Glutamatergic neuron (in vitro differentiated cells): ENCODE measurements around the gene HAUS2. TPM values are rescaled to one million over a fixed set of nuclear protein-coding genes. Genes with fewer than 3 reads are reported as not detected.

Source experiments
- DNase-seq: peaks from one replicate; pipeline ENCODE4 v3.0.0; 2022
- H3K27ac Mint-ChIP-seq: one replicate; pipeline ENCODE4 v1.8.0; 2020; ENCODE audit warnings: mild to moderate bottlenecking, mixed read lengths, inconsistent platforms; ENCODE audit not compliant: unreplicated experiment
- H3K27me3 Mint-ChIP-seq: one replicate; pipeline ENCODE4 v1.8.0; 2020; ENCODE audit warnings: mild to moderate bottlenecking, moderate library complexity, mixed read lengths, inconsistent platforms; ENCODE audit not compliant: unreplicated experiment
- H3K36me3 Mint-ChIP-seq: one replicate; pipeline ENCODE4 v1.8.0; 2020; ENCODE audit warnings: mild to moderate bottlenecking, mixed read lengths, inconsistent platforms; ENCODE audit not compliant: unreplicated experiment
- H3K4me1 Mint-ChIP-seq: one replicate; pipeline ENCODE4 v1.8.0; 2020; ENCODE audit warnings: mild to moderate bottlenecking, low read depth, mixed read lengths, inconsistent platforms; ENCODE audit not compliant: unreplicated experiment
- H3K4me3 Mint-ChIP-seq: one replicate; pipeline ENCODE4 v1.8.0; 2020; ENCODE audit warnings: mild to moderate bottlenecking, mixed read lengths, inconsistent platforms; ENCODE audit not compliant: unreplicated experiment
- H3K9me3 Mint-ChIP-seq: one replicate; pipeline ENCODE4 v1.8.0; 2020; ENCODE audit warnings: mild to moderate bottlenecking, moderate library complexity, mixed read lengths, inconsistent platforms; ENCODE audit not compliant: unreplicated experiment
- total RNA-seq: library from RNA; stranded (reverse); fragmentation: NEBNext Ultra II Directional; extraction: Animal tissue kit (Norgen Biotek cat#: 25700); gene quantifications from one replicate; pipeline ENCODE4 v1.2.1, GENCODE V29; 2021; ENCODE audit not compliant: unreplicated experiment
- TF ChIP-seq, protein P1 (sequence below): fragments of 200-600 bp; sonication (generic); IDR thresholded peaks from one replicate; pipeline ENCODE4 v1.5.0; 2021; ENCODE audit not compliant: partially characterized antibody, unreplicated experiment

The HAUS2 gene
- total RNA-seq, 1 donor from 2014 or later = 24.5 TPM

DNA sequence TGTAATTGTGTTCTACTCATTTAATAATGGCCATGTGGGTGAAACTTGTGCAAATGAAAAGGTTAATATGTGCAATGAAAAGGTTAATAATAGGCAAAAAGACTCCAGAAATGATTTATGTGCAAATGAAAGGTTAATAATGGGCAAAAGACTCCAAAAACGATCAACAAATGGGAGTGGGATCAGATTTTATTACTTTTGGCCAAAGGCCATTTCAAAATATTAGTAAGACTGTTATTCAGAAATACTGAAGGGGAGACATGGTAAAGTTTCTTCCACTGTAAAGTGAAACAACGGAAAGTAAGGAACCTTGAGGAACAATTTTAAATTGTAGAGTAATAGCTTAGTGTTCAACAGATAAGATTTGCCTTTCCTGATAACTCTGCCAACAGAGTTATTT lies 67.5 kb downstream of the HAUS2 start:
- H3K36me3 Mint-ChIP-seq = no peaks in the 10 kb centered on the region
- DNase-seq = no peak
- H3K4me1 Mint-ChIP-seq = no peaks in the 10 kb centered on the region
- H3K4me3 Mint-ChIP-seq = no peak overlapping the region
- TF ChIP-seq, protein P1, sequence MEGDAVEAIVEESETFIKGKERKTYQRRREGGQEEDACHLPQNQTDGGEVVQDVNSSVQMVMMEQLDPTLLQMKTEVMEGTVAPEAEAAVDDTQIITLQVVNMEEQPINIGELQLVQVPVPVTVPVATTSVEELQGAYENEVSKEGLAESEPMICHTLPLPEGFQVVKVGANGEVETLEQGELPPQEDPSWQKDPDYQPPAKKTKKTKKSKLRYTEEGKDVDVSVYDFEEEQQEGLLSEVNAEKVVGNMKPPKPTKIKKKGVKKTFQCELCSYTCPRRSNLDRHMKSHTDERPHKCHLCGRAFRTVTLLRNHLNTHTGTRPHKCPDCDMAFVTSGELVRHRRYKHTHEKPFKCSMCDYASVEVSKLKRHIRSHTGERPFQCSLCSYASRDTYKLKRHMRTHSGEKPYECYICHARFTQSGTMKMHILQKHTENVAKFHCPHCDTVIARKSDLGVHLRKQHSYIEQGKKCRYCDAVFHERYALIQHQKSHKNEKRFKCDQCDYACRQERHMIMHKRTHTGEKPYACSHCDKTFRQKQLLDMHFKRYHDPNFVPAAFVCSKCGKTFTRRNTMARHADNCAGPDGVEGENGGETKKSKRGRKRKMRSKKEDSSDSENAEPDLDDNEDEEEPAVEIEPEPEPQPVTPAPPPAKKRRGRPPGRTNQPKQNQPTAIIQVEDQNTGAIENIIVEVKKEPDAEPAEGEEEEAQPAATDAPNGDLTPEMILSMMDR = no peak
- no peaks in the 10 kb centered on the region for H3K27me3 Mint-ChIP-seq
- H3K9me3 Mint-ChIP-seq = no peaks in the 10 kb centered on the region
- H3K27ac Mint-ChIP-seq = no peak overlapping the region

Other genes starting within 250 kb of the HAUS2 start
- 1.8 TPM for gene CAPN3, start 189.3 kb upstream of the HAUS2 start, total RNA-seq
- gene ZNF106, start 57.7 kb upstream of the HAUS2 start, total RNA-seq = 37.2 TPM
- 15.2 TPM for gene SNAP23, start 53.2 kb upstream of the HAUS2 start, total RNA-seq
- gene LRRC57, start within 50 bp of the HAUS2 start, total RNA-seq = 38.5 TPM
- 45.1 TPM for gene STARD9, start 26.8 kb downstream of the HAUS2 start, total RNA-seq
- 20.6 TPM for gene CDAN1, start 188.3 kb downstream of the HAUS2 start, total RNA-seq